NCI-H146 treated with DMSO at 0.1 percent for 48 hours (cell line): Measurements from ENCODE around the gene MRPS21.
"Not testable (repeated sequence)": the region's sequence is repeated elsewhere in the genome, so short reads cannot be mapped to it uniquely, and the experiment has no call there.

Source experiments
- DNase-seq: peaks from one replicate; lab custom pipeline; 2025; ENCODE audit not compliant: unreplicated experiment; lab: John Stamatoyannopoulos, UW

The MRPS21 gene

DNA sequence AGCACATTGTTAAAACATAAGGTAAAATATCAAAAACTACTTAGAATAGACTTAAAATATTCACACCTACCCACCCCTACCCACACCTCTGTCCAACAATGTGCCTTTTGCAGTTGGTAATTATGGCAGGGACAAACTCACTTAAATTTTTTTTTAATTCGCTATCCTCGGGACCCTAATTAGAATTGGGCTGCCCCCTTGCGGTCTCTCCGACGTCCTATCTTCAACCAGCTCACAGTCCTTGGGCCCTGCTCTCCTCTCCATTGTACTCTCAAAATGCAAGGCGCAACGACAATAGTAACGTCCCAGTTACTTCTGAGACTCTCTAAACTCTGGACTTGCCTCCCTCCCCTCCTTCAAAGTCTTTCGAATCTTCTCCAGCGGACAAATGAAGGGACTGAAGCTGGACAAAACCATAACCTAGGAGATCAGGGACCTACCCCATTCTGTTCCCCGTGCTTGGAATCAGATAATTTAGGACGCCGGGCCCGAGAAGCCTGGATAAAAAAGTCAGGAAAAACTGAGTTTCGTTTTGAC, 12.4 kb upstream of the MRPS21 start:
- DNase-seq: peak; percentile 70

GRCh38 chr1:150281758-150282557, 11.7 kb upstream of the MRPS21 start, which contains the start of gene CIART:
Gene CIART, plus strand, starts transcription at chr1:150282554. Its CDS starts 714 bp downstream, at chr1:150283268.
- DNase-seq: peak; percentile 98

GRCh38 chr1:150282558-150282958, 11.1 kb upstream of the MRPS21 start:
- peak; percentile 60 for DNase-seq

DNA sequence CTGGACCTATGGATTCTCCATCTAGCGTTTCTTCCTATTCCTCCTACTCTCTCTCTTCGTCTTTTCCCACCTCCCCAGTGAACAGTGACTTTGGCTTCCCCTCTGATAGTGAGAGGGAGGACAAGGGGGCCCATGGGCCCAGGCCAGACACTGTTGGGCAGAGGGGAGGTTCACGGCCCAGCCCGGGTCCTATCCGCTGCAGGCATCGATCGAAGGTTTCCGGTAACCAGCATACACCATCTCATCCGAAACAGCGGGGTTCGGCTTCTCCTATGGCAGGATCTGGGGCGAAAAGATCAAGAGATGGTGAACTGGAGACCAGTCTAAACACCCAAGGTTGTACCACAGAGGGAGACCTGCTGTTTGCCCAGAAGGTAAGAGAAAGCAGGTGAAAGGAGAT, 10.4 kb upstream of the MRPS21 start:
- DNase-seq: no peak

DNA sequence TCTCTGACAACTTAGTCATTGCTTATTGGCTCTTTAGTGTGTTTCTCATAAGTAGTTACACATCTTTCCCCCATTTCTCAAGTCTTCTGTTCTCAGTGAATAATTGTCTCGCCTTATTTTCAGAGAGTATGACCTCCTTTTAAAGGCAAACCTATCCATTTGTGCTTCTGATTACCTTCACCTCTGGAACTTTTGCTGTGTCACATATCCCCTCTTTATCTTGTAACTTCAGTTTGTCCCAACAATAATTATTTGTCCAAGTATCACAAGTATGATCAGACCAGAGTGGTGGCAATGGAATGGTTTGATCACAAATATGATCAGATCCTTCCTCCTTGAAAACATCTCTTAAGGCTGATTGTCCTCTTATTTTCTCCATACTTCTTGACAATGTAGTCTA, 5.3 kb upstream of the MRPS21 start:
- no peak for DNase-seq

DNA sequence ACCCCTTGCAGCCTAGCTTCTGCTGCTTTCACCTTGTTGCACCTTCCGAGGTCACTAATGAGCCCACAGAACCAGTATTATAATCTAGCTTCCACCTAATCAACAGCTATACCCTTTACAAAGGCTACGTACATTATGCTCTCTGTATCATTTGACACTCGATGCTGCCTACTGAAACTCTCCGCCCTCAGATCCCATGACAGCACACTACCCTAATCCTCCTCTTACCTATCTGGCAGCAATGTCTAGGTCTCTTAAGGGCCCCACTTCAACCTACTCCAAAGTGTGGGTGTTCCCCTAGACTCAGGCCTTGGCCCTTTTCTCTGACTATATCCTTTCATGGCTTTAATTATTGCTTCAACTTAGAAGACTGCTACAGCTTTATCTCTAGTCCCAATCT, 4.8 kb upstream of the MRPS21 start:
- no peak for DNase-seq

DNA sequence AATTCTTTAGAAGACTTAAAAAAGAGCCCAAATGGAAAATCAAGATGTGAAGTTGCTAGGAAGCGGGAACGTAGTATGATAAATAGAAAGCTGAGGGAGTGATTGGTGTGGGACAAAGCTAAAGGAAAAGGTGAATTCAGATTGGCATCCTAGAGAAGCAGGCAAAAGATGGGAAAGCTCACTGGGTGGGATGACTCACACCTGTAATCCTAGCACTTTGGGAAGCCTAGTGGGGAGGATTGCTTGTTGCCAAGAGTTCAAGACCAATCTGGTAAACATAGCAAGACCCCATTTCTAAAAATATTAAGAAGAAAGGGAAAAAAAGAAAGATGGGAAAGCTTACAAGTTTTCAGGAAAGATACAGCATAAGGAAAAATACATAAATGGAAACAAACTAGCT, 1.8 kb downstream of the MRPS21 start:
- DNase-seq: no peak

- no peak for DNase-seq
These were observed 6.1 kb downstream of the MRPS21 start for GRCh38 chr1:150299716-150300115.

DNA sequence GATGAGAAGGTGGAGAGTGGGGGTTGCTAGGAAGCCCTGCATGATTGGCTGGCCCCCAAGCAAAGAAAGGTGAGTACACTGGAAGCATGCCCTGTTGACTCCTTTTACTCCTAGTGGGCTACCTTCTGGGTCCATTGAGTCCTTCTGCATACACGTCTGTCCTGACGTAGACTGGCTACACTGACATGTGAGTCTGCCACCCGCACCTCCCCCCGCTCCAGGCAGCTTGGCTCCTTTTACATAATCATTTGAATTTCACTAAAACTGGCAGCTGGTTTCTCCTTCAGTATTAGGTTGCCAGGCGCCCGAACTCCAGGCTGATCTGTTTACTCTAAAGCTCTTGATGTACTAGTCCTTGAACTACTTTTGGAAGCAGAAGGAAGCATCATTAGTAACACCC, 8.7 kb downstream of the MRPS21 start:
- no peak for DNase-seq

DNA sequence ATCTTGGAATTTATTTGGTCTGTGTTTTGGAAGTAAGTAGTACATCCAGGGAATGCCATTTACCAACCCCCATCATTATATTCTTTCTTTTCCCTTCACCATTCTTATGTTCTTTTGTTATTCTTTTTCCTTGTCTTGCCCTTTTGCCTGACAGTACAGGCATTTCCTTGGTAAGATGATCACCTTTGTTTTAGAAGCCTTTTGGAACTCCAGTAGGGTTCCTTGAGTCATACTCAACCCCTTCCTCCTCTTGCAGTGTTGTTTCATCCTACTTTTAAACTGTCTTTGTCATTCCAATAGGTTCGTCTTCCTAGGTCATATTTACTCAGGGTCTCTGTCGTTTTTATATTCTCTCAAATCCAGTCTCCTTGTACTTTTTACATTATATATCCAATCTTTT, 9.2 kb downstream of the MRPS21 start:
- no peak for DNase-seq

- not testable (repeated sequence) for DNase-seq
These were observed 14.9 kb downstream of the MRPS21 start for GRCh38 chr1:150308585-150308984.

DNA sequence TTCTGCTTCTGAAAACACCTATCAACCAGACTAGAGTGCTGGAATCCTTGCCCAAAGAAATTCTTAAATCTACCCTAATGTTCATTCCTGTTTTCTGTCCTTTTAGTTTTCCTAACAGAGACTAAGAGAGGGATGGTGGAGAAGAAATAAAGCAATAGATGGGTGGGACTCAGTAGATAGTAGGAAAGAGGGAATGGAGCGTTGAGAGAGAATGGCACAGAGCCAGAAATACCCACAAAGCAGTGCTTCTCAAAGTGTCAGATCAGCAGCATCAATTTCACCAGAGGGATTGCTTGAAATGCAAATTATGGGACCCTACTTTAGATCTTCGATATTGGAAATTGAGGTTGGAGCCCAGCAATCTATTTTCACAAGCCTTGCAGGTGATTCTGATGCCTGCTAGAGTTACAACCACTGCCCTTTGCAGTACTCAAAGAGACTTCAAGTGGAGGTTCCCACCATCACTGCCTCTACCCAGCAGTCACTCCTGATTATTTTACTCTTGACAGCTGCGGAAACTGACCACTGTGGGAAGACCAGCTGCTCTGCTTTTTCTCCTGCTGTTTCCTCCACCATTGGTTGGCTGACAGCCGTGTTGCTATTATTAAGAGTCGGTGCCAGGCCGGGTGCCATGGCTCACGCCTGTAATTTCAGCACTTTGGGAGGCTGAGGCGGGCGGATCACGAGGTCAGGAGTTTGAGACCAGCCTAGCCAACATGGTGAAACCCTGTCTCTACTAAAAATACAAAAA, 16.3 kb downstream of the MRPS21 start:
- DNase-seq: no peak

DNA sequence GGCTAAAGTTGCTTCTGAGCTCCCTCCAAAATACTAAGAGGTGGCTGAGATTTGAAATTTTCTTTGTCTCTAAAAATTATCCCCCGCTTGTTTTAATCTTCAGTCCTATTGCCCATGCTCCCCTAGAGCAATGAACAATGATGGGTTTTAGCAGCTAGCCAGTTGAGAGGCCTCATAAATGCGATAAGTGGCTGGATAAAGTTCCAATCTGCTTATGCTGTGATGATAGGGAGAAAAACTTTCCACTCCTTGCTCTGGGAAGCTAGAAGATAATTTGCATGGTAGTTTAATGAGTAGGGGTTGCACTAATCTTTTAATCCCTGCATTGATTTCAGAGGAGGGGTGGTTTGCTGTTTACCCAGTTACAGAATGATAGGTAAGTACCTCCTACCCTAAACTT, 18.1 kb downstream of the MRPS21 start:
- no peak for DNase-seq

- not testable (repeated sequence) for DNase-seq
These were observed 21.0 kb downstream of the MRPS21 start for GRCh38 chr1:150314691-150315090.

DNA sequence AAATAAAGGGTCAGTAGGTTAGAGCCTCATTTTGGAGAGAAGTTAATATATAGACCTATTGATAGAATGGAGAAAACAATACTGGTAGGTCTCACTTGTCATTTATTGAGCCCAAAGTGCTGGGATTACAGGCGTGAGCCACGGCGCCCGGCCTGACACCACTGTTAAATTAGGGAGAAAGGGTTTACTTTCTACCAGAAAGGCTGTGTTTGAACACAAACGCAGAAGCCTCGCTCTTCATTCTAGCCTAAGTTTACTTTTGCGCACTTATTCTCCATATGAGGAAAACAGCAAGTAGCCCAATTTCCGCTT, 27.0 kb downstream of the MRPS21 start:
- DNase-seq: no peak

GRCh38 chr1:150321826-150322166, 28.1 kb downstream of the MRPS21 start:
- DNase-seq: peak; percentile 28

DNA sequence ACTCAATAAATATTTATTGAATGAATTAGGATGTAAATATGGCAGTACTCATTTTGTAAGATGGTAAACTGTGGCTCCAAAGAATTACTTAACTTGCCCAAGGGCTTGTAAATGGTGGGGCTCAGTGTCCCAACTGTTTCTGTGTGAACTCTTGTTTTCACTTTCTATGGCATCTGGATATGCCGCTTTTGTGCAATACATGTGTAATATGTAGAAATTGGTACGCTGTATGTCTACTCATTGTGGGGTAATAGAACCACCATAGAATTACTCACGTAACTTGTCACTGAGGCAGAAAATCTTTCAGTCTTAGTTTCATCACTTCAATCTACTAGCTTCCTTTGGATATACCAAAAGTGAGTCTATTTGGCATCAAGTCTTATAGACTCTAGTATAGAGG, 28.6 kb downstream of the MRPS21 start:
- no peak for DNase-seq

DNA sequence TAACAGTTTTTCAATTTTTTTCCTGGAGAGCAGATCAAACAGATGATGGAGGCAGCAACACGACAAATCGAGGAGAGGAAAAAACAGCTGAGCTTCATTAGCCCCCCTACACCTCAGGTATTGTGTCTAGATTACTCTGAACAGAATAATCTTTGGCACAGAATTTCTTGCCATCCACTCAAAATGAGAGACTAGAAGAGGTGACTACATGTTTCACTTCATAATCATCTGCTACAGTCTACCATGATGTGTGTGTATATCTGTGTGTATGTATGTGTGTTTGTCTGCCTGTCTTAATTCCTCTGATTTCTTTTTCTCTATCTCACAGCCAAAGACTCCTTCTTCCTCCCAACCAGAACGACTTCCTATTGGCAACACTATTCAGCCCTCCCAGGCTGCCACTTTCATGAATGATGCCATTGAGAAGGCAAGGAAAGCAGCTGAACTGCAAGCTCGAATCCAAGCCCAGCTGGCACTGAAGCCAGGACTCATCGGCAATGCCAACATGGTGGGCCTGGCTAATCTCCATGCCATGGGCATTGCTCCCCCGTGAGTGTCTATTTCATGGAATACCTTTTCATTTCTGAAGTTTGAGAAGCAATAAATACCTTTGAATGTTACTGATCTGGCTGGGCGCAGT, 39.1 kb downstream of the MRPS21 start:
- DNase-seq: no peak

- no peak for DNase-seq
These were observed 52.7 kb downstream of the MRPS21 start for GRCh38 chr1:150346316-150346715.

DNA sequence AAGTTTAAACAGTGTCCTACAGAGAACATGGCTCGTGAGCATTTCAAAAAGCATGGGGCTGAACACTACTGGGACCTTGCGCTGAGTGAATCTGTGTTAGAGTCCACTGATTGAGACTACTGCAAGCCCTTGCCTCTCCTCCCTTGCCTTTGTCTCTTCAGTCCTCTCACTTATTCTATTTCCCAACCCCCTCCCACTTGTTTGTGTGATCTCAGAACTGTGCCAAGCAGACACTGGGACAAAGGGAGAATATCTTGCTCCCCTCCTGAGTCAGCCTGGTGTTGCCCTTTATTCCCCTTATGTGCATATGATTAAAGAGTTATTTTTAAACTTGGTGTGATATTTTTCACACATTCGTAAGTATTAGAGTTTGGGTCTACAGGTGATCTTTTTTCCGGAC, 59.2 kb downstream of the MRPS21 start:
- no peak for DNase-seq
